GM10847 (cell line): Measurements from ENCODE around the gene CGN.

Source experiments
- POLR2A ChIP-seq: IDR thresholded peaks from 2 replicates; pipeline ENCODE4 v1.6.1; 2011; ENCODE audit not compliant: insufficient read length; ENCODE audit errors: extremely low read depth

Gene CGN

DNA sequence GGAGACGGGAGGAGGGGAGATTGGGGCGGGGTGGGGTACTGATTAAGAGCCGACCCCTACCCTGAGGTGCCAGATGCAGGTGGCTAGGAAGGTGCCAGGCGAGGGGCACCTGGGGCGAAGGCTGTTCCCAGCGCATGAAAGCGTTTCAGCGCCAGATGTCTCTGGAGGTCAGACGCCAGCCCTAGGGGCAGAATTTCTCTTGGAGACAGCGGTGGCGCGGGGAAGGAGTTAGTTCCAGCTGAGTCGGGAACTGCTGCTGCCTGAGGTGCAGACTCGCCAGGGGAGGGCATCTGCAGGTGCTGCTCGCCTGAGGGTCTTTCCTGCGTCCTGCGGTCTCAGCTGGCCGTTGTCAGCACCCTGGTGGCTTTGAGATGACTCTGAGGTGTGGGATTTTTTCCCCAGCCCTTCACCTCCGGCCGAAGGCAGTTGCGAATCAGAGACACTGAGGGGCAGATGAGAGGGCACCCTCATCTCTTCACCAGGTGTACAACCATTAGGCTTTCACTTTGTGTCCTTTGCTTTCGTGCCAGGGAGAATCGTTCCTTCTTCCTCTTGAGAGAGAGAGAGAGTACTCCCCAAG, 539 bp downstream of the CGN start:
- TF ChIP-seq POLR2A: no peak

DNA sequence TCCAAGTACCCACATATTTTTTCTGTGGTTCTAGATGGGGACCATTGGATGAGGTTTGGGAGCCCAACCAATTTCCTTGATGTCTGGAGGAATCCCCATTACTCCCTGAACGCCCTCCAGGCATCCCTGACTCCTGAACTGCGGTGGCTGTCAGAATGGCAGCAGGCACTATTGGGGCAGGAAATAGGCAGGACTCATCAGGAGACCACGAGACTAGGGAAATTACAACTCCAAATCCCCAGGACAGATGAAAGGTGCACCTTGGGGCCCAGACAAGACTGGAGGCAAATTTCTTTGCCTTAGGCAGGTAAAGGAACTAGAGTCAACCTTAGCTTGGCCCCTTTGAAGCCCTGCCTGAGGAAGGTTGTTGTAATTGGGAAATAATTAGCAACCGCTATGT, 1.1 kb downstream of the CGN start:
- TF ChIP-seq POLR2A: no peak

DNA sequence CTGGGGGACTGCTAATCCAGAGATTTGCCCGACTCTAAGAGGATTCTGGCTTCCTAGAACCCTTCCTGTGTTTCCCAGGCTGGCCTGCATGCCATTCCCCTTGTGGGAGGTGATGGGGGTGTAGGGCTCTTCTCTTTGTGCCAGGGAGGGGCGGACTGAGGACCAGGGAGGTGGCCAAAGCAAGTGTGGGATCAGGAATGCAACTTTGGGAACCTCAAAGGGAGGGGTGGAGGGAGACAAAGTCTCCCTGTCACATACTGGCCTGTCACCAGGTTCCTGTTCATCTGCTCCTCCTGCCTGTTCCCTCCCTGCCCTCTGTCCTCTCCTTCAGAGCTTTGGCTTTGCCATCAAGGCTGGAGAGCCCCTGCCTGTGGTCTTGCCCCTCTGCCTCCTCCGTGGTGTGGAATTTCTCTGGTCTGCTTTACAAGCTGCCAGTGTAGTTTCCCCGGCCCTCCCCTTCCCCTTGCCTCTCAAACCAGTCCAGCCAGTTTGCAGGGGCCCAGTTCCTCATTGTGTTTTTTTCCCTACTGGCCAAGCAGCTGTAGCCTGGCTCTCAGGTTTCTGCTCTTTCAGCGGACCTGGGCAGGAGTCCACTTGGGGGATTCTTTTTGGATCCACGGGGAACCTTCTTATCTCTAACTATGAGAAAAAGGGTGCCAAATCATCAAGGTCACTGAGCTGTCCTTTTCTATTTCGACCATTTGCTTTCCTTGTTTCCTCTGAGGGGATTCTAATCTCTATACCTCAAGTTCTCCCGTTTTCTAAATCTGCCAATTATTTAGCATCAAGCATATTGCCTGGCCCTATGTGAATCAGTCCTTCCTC, 1.8 kb downstream of the CGN start:
- no peak for TF ChIP-seq POLR2A

DNA sequence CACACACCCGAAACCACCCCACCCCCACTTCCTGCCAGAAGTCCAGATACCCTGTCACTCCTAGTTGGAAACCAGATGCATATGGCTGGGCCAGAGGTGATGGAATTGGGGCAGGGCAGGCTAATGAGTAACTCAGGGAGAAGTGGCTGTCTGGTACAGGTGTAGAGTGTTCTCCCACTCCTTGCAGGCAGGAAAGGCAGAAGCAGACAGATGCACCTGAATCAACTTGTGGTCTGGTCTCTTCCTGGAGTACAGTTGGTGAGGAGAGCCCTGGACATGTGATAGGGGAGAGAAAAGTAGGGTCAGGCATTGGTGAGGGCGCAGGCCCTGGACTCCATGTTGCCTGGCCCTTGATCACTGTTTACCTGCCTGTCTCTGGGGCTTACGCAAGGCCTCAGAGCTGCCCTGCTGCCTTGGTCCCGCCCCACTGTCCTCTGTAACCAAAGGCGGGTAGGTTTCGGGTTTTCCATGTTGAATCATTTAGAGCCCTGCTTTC, 2.5 kb downstream of the CGN start:
- no peak for TF ChIP-seq POLR2A

DNA sequence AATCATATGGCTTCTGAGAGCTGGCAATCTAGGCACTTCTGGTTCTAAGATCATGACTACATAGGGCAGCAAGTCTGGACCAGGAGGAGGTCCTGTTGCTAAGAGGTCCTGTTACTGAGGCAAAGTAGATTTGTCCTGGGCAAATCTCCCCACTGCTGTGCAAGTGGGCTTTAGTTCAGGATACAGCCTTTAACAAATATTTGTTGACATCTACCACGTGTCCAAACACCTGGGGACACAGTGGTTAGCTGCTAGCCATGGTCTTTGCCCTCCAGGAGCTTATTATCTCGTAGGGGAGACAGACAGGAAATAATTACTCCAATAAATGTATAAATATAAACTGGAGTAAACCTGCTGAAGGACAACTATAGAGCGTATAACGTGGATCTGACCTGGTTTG, 3.2 kb downstream of the CGN start:
- no peak for TF ChIP-seq POLR2A

DNA sequence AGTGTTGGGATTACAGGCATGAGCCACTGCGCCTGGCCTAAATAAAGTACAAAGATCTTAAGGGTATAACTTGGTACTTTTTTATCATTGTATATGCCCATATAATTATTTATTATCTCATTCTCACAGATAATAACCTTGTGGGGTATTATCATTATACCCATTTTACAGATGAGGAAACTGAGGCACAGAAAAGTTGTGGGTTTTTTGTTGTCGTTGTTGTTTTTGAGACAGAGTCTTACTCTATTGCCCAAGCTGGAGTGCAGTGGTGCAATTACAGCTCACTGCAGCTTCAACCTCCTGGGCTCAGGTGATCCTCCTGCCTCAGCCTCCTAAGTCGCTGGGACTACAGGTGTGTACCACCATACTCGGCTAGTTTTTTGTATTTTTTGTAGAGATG, 4.1 kb downstream of the CGN start:
- no peak for TF ChIP-seq POLR2A

DNA sequence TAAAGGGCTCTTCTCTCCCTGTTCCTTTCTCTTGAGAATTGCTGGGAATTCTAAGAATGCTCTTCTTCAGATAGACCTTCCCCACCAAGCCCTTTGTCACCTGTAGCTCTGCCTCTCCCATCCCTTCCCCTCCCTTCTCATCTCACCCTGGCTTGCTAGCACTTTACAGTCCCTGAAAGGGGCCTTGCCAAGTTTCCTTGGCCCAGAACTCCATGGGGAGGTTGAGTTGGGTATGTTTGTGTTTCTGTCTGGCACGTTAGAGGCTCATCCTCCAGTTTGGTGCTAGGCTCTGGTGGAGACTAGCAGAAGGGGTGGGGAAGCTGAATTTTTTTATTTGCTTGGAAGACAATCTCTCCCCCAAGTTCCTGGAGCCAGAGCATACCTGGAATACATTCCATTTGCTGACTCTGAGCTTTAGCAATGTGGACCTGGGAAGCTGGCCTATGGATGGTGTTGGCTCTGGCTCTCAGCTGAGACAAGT, 4.9 kb downstream of the CGN start:
- TF ChIP-seq POLR2A: no peak

DNA sequence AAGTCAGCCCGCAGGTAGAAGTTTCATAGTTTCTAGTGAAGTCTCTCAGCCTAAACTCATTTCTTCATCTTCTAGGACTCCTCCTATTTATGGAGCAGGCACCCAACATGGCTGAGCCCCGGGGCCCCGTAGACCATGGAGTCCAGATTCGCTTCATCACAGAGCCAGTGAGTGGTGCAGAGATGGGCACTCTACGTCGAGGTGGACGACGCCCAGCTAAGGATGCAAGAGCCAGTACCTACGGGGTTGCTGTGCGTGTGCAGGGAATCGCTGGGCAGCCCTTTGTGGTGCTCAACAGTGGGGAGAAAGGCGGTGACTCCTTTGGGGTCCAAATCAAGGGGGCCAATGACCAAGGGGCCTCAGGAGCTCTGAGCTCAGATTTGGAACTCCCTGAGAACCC, 7.2 kb downstream of the CGN start:
- TF ChIP-seq POLR2A: no peak

DNA sequence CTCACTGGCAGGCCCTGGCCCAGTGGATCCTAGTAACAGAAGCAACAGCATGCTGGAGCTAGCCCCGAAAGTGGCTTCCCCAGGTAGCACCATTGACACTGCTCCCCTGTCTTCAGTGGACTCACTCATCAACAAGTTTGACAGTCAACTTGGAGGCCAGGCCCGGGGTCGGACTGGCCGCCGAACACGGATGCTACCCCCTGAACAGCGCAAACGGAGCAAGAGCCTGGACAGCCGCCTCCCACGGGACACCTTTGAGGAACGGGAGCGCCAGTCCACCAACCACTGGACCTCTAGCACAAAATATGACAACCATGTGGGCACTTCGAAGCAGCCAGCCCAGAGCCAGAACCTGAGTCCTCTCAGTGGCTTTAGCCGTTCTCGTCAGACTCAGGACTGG, 7.7 kb downstream of the CGN start:
- TF ChIP-seq POLR2A: no peak

DNA sequence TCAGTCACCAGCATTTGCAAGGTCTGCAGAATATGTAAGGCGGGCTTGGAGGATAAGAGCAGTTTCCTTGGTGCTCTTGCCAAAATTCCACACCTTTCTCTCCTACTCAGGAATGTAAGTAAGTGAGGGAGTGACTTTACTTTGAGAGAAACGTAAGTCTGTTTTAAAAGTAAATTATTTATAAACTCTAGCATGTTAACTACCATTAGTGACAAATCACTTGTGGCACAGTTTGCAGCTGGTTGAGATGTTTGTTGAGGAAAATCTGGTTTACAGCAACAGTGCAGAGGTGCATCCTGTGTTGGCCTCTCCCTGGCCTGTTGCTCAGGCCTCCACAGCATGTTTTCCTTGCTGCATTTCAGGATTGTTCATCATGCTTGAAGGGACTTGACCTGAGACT, 8.5 kb downstream of the CGN start:
- no peak for TF ChIP-seq POLR2A

DNA sequence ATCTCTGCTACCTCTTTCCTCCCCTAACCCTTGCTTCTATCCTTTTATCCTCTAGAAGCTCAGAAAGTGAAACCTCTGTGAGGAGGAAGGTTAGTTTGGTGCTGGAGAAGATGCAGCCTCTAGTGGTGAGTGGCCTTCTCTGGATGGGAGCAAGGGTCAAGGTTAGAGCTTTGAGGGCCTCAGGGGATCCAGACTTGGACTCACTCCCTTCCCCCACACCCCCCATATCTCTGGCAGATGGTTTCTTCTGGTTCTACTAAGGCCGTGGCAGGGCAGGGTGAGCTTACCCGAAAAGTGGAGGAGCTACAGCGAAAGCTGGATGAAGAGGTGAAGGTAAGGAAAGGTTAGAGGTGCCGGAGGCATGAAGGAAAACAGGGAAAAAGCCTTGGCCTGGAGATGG, 9.2 kb downstream of the CGN start:
- TF ChIP-seq POLR2A: no peak

DNA sequence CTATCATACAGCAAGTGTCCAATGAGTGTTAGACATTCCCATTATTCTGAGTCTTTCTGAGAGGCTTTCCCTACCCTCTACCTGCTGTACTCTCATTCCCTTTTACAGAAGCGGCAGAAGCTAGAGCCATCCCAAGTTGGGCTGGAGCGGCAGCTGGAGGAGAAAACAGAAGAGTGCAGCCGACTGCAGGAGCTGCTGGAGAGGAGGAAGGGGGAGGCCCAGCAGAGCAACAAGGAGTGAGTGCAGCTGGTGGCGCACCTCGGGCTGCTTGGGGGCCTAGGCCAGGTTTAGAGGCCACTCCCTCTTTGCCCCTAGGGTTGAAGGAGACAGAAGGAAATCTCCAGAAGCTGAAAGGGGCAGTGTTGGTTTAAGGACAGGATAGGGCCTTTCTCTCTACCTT, 12.1 kb downstream of the CGN start:
- no peak for TF ChIP-seq POLR2A

DNA sequence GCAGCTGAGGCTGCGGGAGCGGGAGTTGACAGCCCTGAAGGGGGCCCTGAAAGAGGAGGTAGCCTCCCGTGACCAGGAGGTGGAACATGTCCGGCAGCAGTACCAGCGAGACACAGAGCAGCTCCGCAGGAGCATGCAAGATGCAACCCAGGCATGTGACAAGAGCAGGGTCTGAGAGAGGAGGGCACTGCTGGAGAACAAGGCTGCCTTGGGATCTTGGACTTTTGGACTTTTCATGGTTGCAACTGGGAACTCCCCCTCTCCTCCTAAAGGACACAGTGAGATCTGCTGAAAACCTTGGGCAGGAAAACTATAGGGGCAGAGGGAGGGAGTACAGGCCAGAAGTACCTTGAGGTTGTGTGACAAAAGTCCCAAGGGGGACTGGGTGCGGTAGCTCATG, 13.5 kb downstream of the CGN start:
- TF ChIP-seq POLR2A: no peak

DNA sequence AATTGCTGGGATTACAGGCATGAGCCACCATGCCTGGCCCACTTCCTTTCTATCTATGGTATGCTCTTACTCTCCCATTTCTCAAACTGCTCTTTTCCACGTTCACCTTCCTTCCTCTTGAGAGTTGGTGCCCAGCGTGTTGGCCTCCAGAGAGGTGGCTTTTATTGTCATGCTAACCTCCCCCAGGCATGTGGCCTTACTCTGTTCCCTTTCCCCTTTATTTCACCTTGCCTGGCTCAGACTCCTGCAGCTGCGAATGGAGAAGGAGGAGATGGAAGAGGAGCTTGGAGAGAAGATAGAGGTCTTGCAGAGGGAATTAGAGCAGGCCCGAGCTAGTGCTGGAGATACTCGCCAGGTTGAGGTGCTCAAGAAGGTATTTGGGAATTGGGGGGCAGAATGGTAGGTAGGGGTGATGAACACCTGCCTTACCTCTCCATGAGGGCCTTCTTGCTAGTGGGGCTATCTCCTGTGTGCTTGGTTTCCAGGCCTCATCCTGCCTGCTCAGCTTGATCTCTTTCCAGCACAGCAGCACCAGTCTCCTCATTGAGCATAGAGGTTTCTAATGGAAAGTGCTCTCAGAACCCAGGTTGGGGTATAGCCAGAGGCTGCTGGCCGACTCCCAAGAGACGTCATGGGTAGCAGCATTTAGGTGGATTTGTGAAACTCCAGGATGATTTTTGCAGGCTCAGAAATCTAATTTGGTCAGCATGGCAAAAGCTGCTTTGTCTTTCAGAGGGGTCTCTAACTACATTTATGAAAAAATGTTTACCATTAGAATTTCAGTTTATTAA, 15.7 kb downstream of the CGN start:
- TF ChIP-seq POLR2A: no peak

DNA sequence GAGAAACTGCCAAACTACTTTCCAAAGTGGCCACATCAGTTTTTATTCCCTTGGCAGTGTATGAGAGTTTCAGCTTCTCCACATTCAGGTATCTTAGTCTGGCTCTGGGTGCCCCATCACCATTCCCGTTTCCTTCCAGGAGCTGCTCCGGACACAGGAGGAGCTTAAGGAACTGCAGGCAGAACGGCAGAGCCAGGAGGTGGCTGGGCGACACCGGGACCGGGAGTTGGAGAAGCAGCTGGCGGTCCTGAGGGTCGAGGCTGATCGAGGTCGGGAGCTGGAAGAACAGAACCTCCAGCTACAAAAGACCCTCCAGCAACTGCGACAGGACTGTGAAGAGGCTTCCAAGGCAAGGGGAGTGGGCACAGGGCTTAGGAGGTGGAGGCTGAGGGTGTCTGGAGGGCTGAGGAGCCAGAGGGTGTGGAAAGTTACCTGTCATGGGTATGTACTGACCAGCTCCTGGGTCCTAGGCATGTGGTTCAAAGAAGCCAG, 18.1 kb downstream of the CGN start:
- TF ChIP-seq POLR2A: no peak

DNA sequence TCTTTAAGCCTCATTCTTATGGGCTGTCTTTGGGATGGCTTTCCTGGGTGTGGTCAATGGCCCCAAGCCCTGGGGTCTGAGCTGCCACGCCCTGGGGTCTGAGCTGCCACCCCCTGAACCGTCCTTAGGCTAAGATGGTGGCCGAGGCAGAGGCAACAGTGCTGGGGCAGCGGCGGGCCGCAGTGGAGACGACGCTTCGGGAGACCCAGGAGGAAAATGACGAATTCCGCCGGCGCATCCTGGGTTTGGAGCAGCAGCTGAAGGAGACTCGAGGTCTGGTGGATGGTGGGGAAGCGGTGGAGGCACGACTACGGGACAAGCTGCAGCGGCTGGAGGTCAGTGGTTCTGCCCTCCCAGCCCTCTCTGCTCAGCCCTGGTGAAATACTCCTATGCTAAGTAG, 18.6 kb downstream of the CGN start:
- no peak for TF ChIP-seq POLR2A

DNA sequence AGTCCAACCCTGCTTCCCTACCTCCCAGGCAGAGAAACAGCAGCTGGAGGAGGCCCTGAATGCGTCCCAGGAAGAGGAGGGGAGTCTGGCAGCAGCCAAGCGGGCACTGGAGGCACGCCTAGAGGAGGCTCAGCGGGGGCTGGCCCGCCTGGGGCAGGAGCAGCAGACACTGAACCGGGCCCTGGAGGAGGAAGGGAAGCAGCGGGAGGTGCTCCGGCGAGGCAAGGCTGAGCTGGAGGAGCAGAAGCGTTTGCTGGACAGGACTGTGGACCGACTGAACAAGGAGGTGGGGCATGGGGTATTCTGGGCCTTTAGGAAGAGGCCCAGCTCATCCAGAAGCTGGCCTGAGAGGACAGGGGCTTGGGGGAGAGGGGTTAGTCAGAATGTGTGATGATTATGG, 19.3 kb downstream of the CGN start:
- no peak for TF ChIP-seq POLR2A
